ENCODE measurements around the gene R3HCC1L.

GRCh38 chr10:98264378-98265065, 130.1 kb downstream of the R3HCC1L start:
- TF ChIP-seq CTCF (conservative IDR thresholded peaks at IDR 0.05; ENCODE audit: low read length) (no peak), EZH2phosphoT487 (IDR thresholded peaks at IDR 0.05; ENCODE audit: borderline replicate concordance) (no peak)
